Transverse colon (tissue), 4 donors: Measurements from ENCODE around the gene FGGY. TPM values are rescaled to one million over a fixed set of nuclear protein-coding genes. Genes with fewer than 3 reads are reported as not detected.

ENCODE experiments used
- DNase-seq: peaks from one replicate; pipeline ENCODE4 v3.0.0-alpha.2; 2019
- H3K27ac ChIP-seq, 4 donors: fragments of 200-600 bp; sonication (generic); 2 replicates each; pipeline ENCODE4 v1.5.1; 2016 to 2018; ENCODE audit warnings: inconsistent platforms in 4 of 4
- H3K27me3 ChIP-seq: fragments of 200-600 bp; sonication (generic); 2 replicates; pipeline ENCODE4 v1.5.1; 2017; ENCODE audit warnings: inconsistent platforms
- H3K36me3 ChIP-seq, 4 donors: fragments of 200-600 bp; sonication (generic); 2 replicates each; pipeline ENCODE4 v1.5.1; 2017 to 2019; ENCODE audit warnings: inconsistent platforms in 4 of 4
- H3K4me1 ChIP-seq, 4 donors: fragments of 200-600 bp; sonication (generic); 2 replicates each; pipeline ENCODE4 v1.5.1; 2017 to 2020; ENCODE audit warnings: inconsistent platforms in 4 of 4
- H3K4me3 ChIP-seq, 4 donors: fragments of 200-600 bp; sonication (generic); 1 replicate in 1 of 4; 2 replicates in 3 of 4; pipeline versions ENCODE4 v1.5.1 to v1.6.1; 2017 to 2019; ENCODE audit warnings: inconsistent platforms in 4 of 4
- H3K9me3 ChIP-seq, 2 donors: fragments of 200-600 bp; sonication (generic); 2 replicates each; pipeline ENCODE4 v1.5.1; 2017 to 2019; ENCODE audit warnings: inconsistent platforms in 2 of 2
- EP300 ChIP-seq: sonication (generic); formaldehyde crosslinking; IDR thresholded peaks from one replicate; pipeline ENCODE4 v1.6.1; 2017; ENCODE audit warnings: antibody characterized with exemption, low read depth
- POLR2A ChIP-seq: fragments of 450-650 bp; IDR thresholded peaks from one replicate; pipeline ENCODE4 v1.6.1; 2016; ENCODE audit warnings: antibody characterized with exemption, mild to moderate bottlenecking, moderate library complexity
- POLR2AphosphoS5 ChIP-seq, 3 donors: sonication (generic); formaldehyde crosslinking; IDR thresholded peaks; one replicate each; pipeline ENCODE4 v1.6.1; 2016; ENCODE audit warnings: antibody characterized with exemption in 3 of 3
- whole genome bisulfite sequencing, 2 donors: methylation state at CpG; one replicate each; pipeline ENCODE4 v1.1.5; 2018; ENCODE audit warnings: low coverage in 1 of 2; 5-methylcytosine and 5-hydroxymethylcytosine counted together
- in situ Hi-C, 4 donors: fragments of 200-750 bp; cut with MboI; loops; one replicate each; pipeline versions ENCODE4 v1.15.0 to v1.15.1; 2017; ENCODE audit warnings: low sequenced_read_pairs in 3 of 4, low pct_ligation_motif_present in 1 of 4, low pct_unique_long_range_greater_than_20kb in 1 of 4
- intact Hi-C: fragments of 100-400 bp; cut with DNase I; formaldehyde crosslinking; loops from one replicate; pipeline ENCODE4 v1.15.1; 2023; ENCODE audit warnings: low total_unique reads
- total RNA-seq, 4 donors: library from RNA; depleted of rRNA; stranded (reverse); fragments of >200 nt; gene quantifications; one replicate each; pipeline ENCODE4 v1.1.0, GENCODE V29; 2016
- TF ChIP-seq, protein P1 (sequence below), 5 experiments: fragments of 200-600 bp in 3 of 5; fragments of 450-650 bp in 2 of 5; sonication (generic) in 3 of 5; IDR thresholded peaks; 1 replicate in 2 of 5; 2 replicates in 3 of 5; pipeline ENCODE4 v1.5.1; 2016 to 2017; ENCODE audit warnings: antibody characterized with exemption in 5 of 5, inconsistent platforms in 3 of 5, mild to moderate bottlenecking in 2 of 5, moderate library complexity in 1 of 5

Gene FGGY
- total RNA-seq, 4 donors from 2014 or later: 18.2 to 97.7 (median 27.1) TPM

GRCh38 chr1:59388191-59388590 is 91.3 kb downstream of the FGGY start:
- Histone ChIP-seq H3K4me3 (no peak overlapping the region), H3K36me3 (no peaks in the 10 kb centered on the region), H3K9me3 (no peaks in the 10 kb centered on the region), H3K27me3 (no peaks in the 10 kb centered on the region), H3K4me1 (peaks cover 0 to 5% (median 2%) of the 10 kb centered on the region in 4 donors), H3K27ac (no peak overlapping the region)
- WGBS, 2 donors: 80 to 86% methylated on average over 1 to 3 of the region's 3 CpGs
- intact Hi-C loops: no loop called here
- in situ Hi-C loops: no loop called here
- no peak for DNase-seq
- TF ChIP-seq, protein P1, sequence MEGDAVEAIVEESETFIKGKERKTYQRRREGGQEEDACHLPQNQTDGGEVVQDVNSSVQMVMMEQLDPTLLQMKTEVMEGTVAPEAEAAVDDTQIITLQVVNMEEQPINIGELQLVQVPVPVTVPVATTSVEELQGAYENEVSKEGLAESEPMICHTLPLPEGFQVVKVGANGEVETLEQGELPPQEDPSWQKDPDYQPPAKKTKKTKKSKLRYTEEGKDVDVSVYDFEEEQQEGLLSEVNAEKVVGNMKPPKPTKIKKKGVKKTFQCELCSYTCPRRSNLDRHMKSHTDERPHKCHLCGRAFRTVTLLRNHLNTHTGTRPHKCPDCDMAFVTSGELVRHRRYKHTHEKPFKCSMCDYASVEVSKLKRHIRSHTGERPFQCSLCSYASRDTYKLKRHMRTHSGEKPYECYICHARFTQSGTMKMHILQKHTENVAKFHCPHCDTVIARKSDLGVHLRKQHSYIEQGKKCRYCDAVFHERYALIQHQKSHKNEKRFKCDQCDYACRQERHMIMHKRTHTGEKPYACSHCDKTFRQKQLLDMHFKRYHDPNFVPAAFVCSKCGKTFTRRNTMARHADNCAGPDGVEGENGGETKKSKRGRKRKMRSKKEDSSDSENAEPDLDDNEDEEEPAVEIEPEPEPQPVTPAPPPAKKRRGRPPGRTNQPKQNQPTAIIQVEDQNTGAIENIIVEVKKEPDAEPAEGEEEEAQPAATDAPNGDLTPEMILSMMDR (IDR thresholded peaks at IDR 0.05): no peak
- TF ChIP-seq POLR2AphosphoS5 (IDR thresholded peaks at IDR 0.05) (no peak), EP300 (no peak), POLR2A (no peak)

GRCh38 chr1:59389847-59390246 is 93.0 kb downstream of the FGGY start:
- no peak for TF ChIP-seq POLR2A
- TF ChIP-seq EP300: no peak
- TF ChIP-seq, protein P1 (IDR thresholded peaks at IDR 0.05): no peak
- no peak for TF ChIP-seq POLR2AphosphoS5 (IDR thresholded peaks at IDR 0.05)
- intact Hi-C loops: no loop called here
- Histone ChIP-seq H3K9me3 (no peaks in the 10 kb centered on the region), H3K36me3 (no peaks in the 10 kb centered on the region), H3K27me3 (no peaks in the 10 kb centered on the region), H3K27ac (no peak overlapping the region), H3K4me3 (no peak overlapping the region), H3K4me1 (peaks cover 0 to 17% (median 7%) of the 10 kb centered on the region in 4 donors)
- DNase-seq: no peak
- in situ Hi-C loops: no loop called here

- no peak for DNase-seq
- WGBS, 2 donors: 84 to 100% methylated on average over 1 to 3 of the region's 3 CpGs
- intact Hi-C loops: no loop called here
- H3K4me1 ChIP-seq: peaks cover 0 to 17% (median 7%) of the 10 kb centered on the region in 4 donors
- TF ChIP-seq POLR2A (no peak), EP300 (no peak), POLR2AphosphoS5 (IDR thresholded peaks at IDR 0.05) (no peak)
- TF ChIP-seq, protein P1 (IDR thresholded peaks at IDR 0.05): no peak
- no peaks in the 10 kb centered on the region for H3K36me3 ChIP-seq
- no peaks in the 10 kb centered on the region for H3K27me3 ChIP-seq
- no peaks in the 10 kb centered on the region for H3K9me3 ChIP-seq
- in situ Hi-C loops: no loop called here
- H3K27ac ChIP-seq: no peak overlapping the region
- H3K4me3 ChIP-seq: no peak overlapping the region
Observed at GRCh38 chr1:59390307-59390706, 93.4 kb downstream of the FGGY start.

- Histone ChIP-seq H3K27ac (peak overlapping the region; percentile 80 to 83 (median 81)), H3K27me3 (no peaks in the 10 kb centered on the region), H3K9me3 (no peaks in the 10 kb centered on the region), H3K4me3 (no peak overlapping the region), H3K36me3 (no peaks in the 10 kb centered on the region), H3K4me1 (peaks cover 0 to 17% (median 7%) of the 10 kb centered on the region in 4 donors)
- in situ Hi-C loops: no loop called here
- no peak for TF ChIP-seq EP300
- no peak for TF ChIP-seq POLR2AphosphoS5 (IDR thresholded peaks at IDR 0.05)
- TF ChIP-seq, protein P1 (IDR thresholded peaks at IDR 0.05): no peak
- TF ChIP-seq POLR2A: no peak
- intact Hi-C loops: no loop called here
- WGBS, 2 donors: 61 to 74% methylated on average over 5 to 7 of the region's 7 CpGs
- no peak for DNase-seq
Observed at GRCh38 chr1:59391212-59392179, 94.6 kb downstream of the FGGY start.
